HG03159 (cell line): ENCODE measurements around the gene TALDO1.

ENCODE experiments used
- ATAC-seq: cut with Tn5 transposase; IDR thresholded peaks from one replicate; pipeline ENCODE4 v1.9.1; 2021; ENCODE audit warnings: mild to moderate bottlenecking, moderate library complexity; ENCODE audit not compliant: unreplicated experiment

The TALDO1 gene

GRCh38 chr11:786235-787083 is 39.2 kb downstream of the TALDO1 start:
- no peak for ATAC-seq

- ATAC-seq: no peak
Measured at GRCh38 chr11:787084-787675, 39.9 kb downstream of the TALDO1 start.

GRCh38 chr11:788009-788640 is 40.9 kb downstream of the TALDO1 start:
- no peak for ATAC-seq

- ATAC-seq: no peak
Measured at GRCh38 chr11:788953-789940, 42.0 kb downstream of the TALDO1 start.

GRCh38 chr11:789943-790342 is 42.7 kb downstream of the TALDO1 start, which contains the start of gene CEND1:
Gene CEND1 (minus strand): TSS chr11:790090. CDS start chr11:788576, 1,514 bp downstream.
- no peak for ATAC-seq

- no peak for ATAC-seq
Measured at GRCh38 chr11:790721-791564, 43.7 kb downstream of the TALDO1 start.

DNA sequence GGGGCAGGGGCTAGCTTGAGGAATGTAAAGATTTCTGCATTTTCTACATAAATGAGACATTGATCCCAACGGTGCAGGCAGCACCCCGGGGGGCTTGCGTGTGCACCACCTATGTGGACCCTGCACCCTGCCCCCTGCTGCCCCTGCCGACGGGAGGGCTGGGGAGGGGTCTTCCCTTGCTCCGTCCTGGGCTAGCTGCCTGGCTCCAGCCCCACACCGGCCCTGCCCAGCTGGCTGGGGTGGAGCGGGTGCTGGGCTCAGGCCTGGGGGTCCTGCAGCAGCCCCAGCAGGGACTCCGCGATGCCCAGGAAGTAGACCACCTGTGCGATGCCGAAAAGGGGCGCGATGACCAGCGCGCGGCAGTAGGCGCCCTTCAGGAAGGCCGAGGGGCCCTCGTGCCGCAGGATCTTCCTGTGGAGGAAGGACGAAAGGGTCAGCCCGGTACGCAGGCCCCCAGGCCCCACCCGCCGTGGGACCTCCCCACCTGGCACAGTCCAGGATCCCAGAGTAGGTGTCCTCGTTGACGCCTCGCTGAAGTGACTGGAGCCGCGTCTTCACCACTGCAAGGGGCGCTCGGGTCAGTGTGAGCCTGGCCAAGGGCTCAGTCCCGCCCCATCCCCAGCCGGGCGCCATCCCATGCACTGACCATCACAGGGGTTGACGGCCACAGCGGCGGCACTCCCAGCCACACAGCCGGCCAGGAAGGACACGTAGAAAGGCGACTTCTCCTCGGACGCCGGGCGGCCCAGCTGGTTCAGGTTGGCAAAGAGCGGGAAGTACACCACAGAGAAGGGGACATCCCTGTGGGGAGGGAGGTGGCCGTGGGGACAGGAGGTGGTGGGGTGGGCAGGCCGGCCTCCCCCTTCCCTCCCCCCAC is 44.6 kb downstream of the TALDO1 start:
- no peak for ATAC-seq

DNA sequence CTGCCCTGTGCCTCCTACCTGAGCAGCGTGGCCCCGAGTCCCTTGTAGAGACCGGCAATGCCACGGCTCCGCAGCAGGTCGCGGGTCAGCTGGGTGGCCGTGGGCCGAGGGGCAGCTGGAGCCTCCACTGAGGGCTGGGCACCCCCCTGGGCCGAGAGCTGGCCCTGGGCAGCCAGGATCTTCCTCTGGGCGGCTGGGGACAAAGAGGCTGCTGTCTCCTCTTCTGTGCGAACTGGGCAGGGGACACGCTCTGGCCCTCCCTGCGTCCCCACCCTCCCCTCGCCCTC is 45.2 kb downstream of the TALDO1 start:
- no peak for ATAC-seq

DNA sequence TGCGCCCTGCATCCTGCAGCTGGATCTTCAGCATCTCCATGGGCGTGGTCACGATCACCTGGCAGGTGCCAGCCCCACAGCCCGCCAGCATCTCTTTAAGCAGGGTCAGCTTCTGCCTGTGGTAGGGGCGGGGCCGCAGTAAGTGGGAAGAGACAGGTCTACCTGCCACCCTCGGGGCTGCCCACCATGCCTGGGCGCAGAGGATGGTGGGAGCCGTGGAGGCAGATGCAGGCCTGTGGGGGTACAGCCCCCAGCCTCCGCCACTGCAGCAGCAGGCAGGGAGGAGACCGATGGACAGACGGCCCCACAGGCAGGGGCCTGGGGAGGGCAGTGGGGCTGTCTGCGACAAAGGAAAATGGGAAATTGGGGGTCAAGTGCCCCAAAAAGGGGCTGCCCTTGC is 45.6 kb downstream of the TALDO1 start:
- ATAC-seq: no peak

- no peak for ATAC-seq
Measured at GRCh38 chr11:793556-793955, 46.3 kb downstream of the TALDO1 start.

GRCh38 chr11:794013-794765 is 46.9 kb downstream of the TALDO1 start:
- ATAC-seq: no peak

GRCh38 chr11:794766-795633 is 47.7 kb downstream of the TALDO1 start:
- ATAC-seq: no peak

DNA sequence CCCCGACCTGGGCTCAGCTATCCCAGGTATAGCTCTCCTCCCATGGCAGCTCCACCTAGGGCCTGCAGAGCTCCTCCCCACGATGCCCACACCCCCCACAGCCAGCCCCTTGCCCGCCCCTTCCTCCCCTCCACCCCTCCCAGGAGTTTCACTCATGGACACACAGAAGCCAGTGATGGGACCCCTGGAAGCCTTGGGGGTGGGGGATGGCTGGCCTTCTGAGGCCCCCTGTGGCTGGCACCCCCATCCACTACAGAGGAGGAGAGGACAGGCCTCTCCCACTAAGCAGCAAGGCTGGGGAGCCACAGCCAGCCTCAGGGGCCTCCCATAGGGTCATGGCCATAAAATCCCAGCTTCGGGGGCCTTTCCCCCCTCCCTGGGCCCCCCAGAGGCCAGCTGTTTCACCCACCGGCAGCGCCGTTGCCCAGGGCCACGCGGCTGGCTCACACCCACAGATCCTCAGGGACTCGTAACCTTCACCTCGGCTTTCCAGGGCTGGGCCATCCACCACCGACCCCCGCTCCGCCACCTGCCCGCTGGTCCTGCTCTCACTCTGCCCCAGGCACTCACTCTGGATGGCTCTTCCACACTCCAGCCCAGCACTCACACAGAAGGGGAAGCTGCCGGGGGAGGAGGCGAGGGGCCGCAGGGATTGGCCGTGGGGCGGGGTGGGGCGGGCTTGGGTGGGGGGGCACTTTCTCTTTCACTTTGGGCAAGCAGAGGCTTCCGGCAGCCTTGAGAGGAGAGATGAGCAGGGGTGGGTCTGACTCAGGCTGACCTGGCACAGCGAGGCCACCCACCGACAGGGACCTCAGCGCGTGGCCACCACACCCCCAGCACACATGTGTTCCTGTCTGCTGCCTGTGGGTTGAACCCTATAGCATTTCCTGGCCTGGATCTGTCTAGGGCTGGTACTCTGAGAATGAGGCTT is 48.6 kb downstream of the TALDO1 start:
- ATAC-seq: peak; percentile 31

DNA sequence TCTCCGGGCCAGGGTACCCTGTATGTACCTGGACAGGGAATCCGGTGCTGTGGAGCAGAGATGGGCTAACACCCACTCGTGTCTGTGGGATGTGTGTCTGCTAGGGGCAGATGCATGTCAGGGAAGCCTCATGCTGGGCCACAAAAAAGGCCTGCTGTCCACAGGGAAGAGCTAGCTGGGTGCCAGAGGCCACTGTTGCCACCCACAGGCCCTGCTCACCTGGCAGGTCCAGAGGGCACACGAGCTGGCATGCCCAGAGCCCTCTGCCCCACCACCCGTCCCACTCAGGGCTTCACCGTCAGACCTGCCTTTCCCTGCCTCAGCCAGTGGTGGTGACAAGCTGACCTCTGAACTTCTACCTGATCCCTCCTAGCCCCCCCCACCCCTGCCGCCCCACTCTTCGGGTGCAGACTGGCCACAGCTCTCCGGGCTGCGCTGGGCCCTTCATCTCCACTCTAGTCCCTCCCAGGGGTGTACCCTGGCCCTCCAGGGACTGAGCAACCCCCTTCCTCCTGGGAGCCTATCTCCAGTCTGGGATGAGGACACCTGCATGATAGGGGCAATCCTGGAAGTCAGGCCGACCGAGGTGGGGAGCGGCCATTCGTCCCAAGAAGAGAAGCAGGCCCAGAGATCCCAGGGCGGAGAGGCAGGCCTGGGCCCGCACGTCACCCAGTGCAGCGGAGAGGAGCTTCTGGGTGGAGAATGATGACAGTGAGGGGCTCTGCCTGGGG is 49.5 kb downstream of the TALDO1 start:
- ATAC-seq: no peak

DNA sequence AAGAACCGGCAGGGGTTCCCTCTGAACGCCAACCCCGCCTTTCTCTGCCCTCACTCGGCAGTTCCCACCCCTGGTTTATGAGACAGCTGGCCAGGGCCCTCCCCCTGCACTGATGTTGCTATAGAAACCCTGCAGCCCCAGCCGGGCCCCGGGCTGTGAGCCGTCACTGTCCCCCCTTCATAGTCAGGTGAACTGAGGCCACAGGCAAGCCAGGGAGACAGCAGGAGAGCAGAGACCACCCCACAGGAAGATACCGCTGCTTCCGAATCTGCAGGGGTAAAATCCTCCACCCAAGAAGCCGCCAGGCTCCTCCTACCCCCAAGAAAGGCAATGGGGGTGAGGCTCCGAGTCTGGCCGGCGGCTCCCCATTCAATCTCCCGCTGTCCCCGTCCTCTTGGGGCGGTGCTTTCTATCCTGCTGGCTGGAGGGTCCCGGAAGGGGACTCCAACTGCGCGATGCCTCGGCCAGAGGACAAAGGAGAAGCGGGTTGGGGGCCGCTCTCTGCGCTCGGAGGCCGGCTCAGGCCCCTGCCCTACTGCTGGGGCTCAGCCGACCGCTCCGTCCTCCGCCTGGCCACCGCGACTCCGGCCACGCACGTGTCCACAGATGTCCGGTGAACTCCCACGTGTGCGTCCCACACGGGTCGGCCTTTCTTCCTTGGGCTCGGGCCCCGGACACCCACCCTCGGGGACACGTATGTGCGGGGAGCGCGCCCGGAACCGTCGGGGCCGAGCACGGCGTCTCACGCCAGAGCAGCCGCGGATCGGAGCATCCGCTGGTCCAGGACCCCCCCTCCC is 50.2 kb downstream of the TALDO1 start:
- peak; percentile 45 for ATAC-seq
